Neural progenitor cell (in vitro differentiated cells): ENCODE results near the gene AK4. TPM values are rescaled to one million over a fixed set of nuclear protein-coding genes. Genes with fewer than 3 reads are reported as not detected.
A peak's percentile ranks its signal among the peaks of the same experiment; 100 is the strongest.

ENCODE experiments used
- DNase-seq: peaks from one replicate; pipeline ENCODE4 v3.0.0-alpha.2; 2016; ENCODE audit warnings: low spot score
- H2AFZ ChIP-seq: fragments of 200-600 bp; sonication (generic); replicated peaks from 2 replicates; pipeline ENCODE4 v1.6.1; 2016; ENCODE audit warnings: antibody characterized with exemption
- H3F3A ChIP-seq: fragments of 200-600 bp; sonication (generic); 2 replicates; pipeline ENCODE4 v1.6.1; 2016; ENCODE audit warnings: antibody characterized with exemption, low read depth
- H3K27ac ChIP-seq: fragments of 200-600 bp; sonication (generic); 2 replicates; pipeline ENCODE4 v1.5.1; 2016; ENCODE audit warnings: mild to moderate bottlenecking
- H3K27me3 ChIP-seq: fragments of 200-600 bp; sonication (generic); 2 replicates; pipeline ENCODE4 v1.6.1; 2016; ENCODE audit warnings: mild to moderate bottlenecking, moderate library complexity
- H3K36me3 ChIP-seq: fragments of 200-600 bp; sonication (generic); 2 replicates; pipeline ENCODE4 v1.5.1; 2016
- H3K4me1 ChIP-seq: fragments of 200-600 bp; sonication (generic); 2 replicates; pipeline ENCODE4 v1.6.1; 2016; ENCODE audit warnings: mixed run types
- H3K4me2 ChIP-seq: fragments of 200-600 bp; sonication (generic); 2 replicates; pipeline ENCODE4 v1.6.1; 2016
- H3K4me3 ChIP-seq: fragments of 200-600 bp; sonication (generic); 2 replicates; pipeline ENCODE4 v1.5.1; 2016
- H3K79me2 ChIP-seq: fragments of 200-600 bp; sonication (generic); 2 replicates; pipeline ENCODE4 v1.6.1; 2016; ENCODE audit warnings: low read depth
- H3K9ac ChIP-seq: fragments of 200-600 bp; sonication (generic); 2 replicates; pipeline ENCODE4 v1.6.1; 2016
- H3K9me3 ChIP-seq: fragments of 200-600 bp; sonication (generic); 2 replicates; pipeline ENCODE4 v1.5.1; 2016; ENCODE audit warnings: low read depth
- H4K20me1 ChIP-seq: fragments of 200-600 bp; sonication (generic); 2 replicates; pipeline ENCODE4 v1.6.1; 2016; ENCODE audit warnings: low read depth
- H3K27ac Mint-ChIP-seq: 3 replicates; pipeline ENCODE4 v1.8.0; 2021; ENCODE audit warnings: mixed read lengths
- H3K27me3 Mint-ChIP-seq: 2 replicates; pipeline ENCODE4 v1.8.0; 2022; ENCODE audit warnings: low read depth, mild to moderate bottlenecking, inconsistent platforms, moderate library complexity, mixed read lengths; ENCODE audit not compliant: insufficient read depth
- H3K36me3 Mint-ChIP-seq: 3 replicates; pipeline ENCODE4 v1.8.0; 2021; ENCODE audit warnings: mixed read lengths
- H3K4me1 Mint-ChIP-seq: 3 replicates; pipeline ENCODE4 v1.8.0; 2021; ENCODE audit warnings: mixed read lengths
- H3K4me3 Mint-ChIP-seq: 3 replicates; pipeline ENCODE4 v1.8.0; 2021; ENCODE audit warnings: mild to moderate bottlenecking, moderate library complexity, mixed read lengths
- H3K9me3 Mint-ChIP-seq: 3 replicates; pipeline ENCODE4 v1.8.0; 2020; ENCODE audit warnings: mixed read lengths
- CTCF ChIP-seq: fragments of 200-600 bp; sonication (generic); IDR thresholded peaks from 2 replicates; pipeline ENCODE4 v1.5.1; 2017; ENCODE audit warnings: antibody characterized with exemption, mild to moderate bottlenecking
- EZH2 ChIP-seq: fragments of 200-600 bp; sonication (generic); IDR thresholded peaks from 2 replicates; pipeline ENCODE4 v1.6.1; 2017; ENCODE audit warnings: antibody characterized with exemption, mild to moderate bottlenecking, moderate library complexity
- EZH2phosphoT487 ChIP-seq: fragments of 200-600 bp; sonication (generic); IDR thresholded peaks from 2 replicates; pipeline ENCODE4 v1.6.1; 2017; ENCODE audit warnings: antibody characterized with exemption
- total RNA-seq: library from RNA; depleted of rRNA; stranded (reverse); fragments of >200 nt; gene quantifications from 2 replicates; pipeline ENCODE4 v1.2.3, GENCODE V29; 2015; ENCODE audit warnings: low replicate concordance

Gene AK4
- total RNA-seq, 1 donor from 2014 or later, result 31.5 TPM

GRCh38 chr1:65189576-65190115, 41.6 kb downstream of the AK4 start:
- H3K36me3 Mint-ChIP-seq, result peaks cover 24% of the 10 kb centered on the region
- TF ChIP-seq EZH2phosphoT487 (no peak), EZH2 (no peak), CTCF (no peak)

GRCh38 chr1:65190229-65190628, 42.2 kb downstream of the AK4 start:
- peaks cover 25% of the 10 kb centered on the region for H3K36me3 Mint-ChIP-seq
- Histone ChIP-seq H3K27me3 (no peaks in the 10 kb centered on the region), H3K4me1 (no peaks in the 10 kb centered on the region), H3K27ac (no peak overlapping the region), H3K9me3 (no peaks in the 10 kb centered on the region), H3K9ac (no peak overlapping the region), H4K20me1 (no peaks in the 10 kb centered on the region), H3K4me2 (no peak overlapping the region), H3K79me2 (no peaks in the 10 kb centered on the region), H3F3A (no peaks in the 10 kb centered on the region), H2AFZ (no peak overlapping the region), H3K4me3 (no peak overlapping the region), H3K36me3 (no peaks in the 10 kb centered on the region)
- TF ChIP-seq EZH2phosphoT487 (no peak), CTCF (no peak), EZH2 (no peak)
- DNase-seq, result no peak
- no peak overlapping the region for H3K4me3 Mint-ChIP-seq
- H3K4me1 Mint-ChIP-seq, result peaks cover 3% of the 10 kb centered on the region
- no peak overlapping the region for H3K27ac Mint-ChIP-seq
- no peaks in the 10 kb centered on the region for H3K9me3 Mint-ChIP-seq
- H3K27me3 Mint-ChIP-seq, result peaks cover 2% of the 10 kb centered on the region

More at GRCh38 chr1:65189576-65190115, 41.6 kb downstream of the AK4 start:
- H3K27ac ChIP-seq, result no peak overlapping the region
- H2AFZ ChIP-seq, result no peak overlapping the region
- H3K4me3 ChIP-seq, result no peak overlapping the region
- no peaks in the 10 kb centered on the region for H3K27me3 ChIP-seq
- H3K27me3 Mint-ChIP-seq, result peaks cover 2% of the 10 kb centered on the region
- H3K27ac Mint-ChIP-seq, result peak overlapping the region; percentile 39
- H3K9ac ChIP-seq, result no peak overlapping the region
- H3F3A ChIP-seq, result no peaks in the 10 kb centered on the region
- DNase-seq, result no peak
- no peaks in the 10 kb centered on the region for H3K9me3 Mint-ChIP-seq
- H3K4me1 Mint-ChIP-seq, result peaks cover 3% of the 10 kb centered on the region
- H3K4me2 ChIP-seq, result no peak overlapping the region
- H3K4me3 Mint-ChIP-seq, result peak overlapping the region; percentile 51
- no peaks in the 10 kb centered on the region for H3K4me1 ChIP-seq
- H4K20me1 ChIP-seq, result no peaks in the 10 kb centered on the region
- no peaks in the 10 kb centered on the region for H3K79me2 ChIP-seq
- H3K36me3 ChIP-seq, result no peaks in the 10 kb centered on the region
- H3K9me3 ChIP-seq, result no peaks in the 10 kb centered on the region

GRCh38 chr1:65193129-65193695, 45.2 kb downstream of the AK4 start:
- H2AFZ ChIP-seq, result no peak overlapping the region
- H3K36me3 ChIP-seq, result no peaks in the 10 kb centered on the region
- no peaks in the 10 kb centered on the region for H3K79me2 ChIP-seq
- H3K27ac ChIP-seq, result no peak overlapping the region
- no peaks in the 10 kb centered on the region for H4K20me1 ChIP-seq
- peaks cover 2% of the 10 kb centered on the region for H3K27me3 Mint-ChIP-seq
- no peak overlapping the region for H3K27ac Mint-ChIP-seq
- no peaks in the 10 kb centered on the region for H3K4me1 ChIP-seq
- peaks cover 31% of the 10 kb centered on the region for H3K36me3 Mint-ChIP-seq
- H3K9ac ChIP-seq, result no peak overlapping the region
- no peak for DNase-seq
- H3F3A ChIP-seq, result no peaks in the 10 kb centered on the region
- TF ChIP-seq EZH2, result no peak
- TF ChIP-seq CTCF, result no peak
- TF ChIP-seq EZH2phosphoT487, result no peak
- H3K4me3 Mint-ChIP-seq, result no peak overlapping the region
- H3K4me1 Mint-ChIP-seq, result peaks cover 3% of the 10 kb centered on the region
- no peak overlapping the region for H3K4me3 ChIP-seq
- no peak overlapping the region for H3K4me2 ChIP-seq
- no peaks in the 10 kb centered on the region for H3K9me3 ChIP-seq
- H3K27me3 ChIP-seq, result no peaks in the 10 kb centered on the region
- H3K9me3 Mint-ChIP-seq, result peaks cover 2% of the 10 kb centered on the region
